Measurements from ENCODE around the gene DIAPH3.
"Not testable (repeated sequence)": the region's sequence is repeated elsewhere in the genome, so short reads cannot be mapped to it uniquely, and the experiment has no call there.

Gene DIAPH3

GRCh38 chr13:60114499-60115028 lies 49.2 kb downstream of the DIAPH3 start:
- no peak overlapping the region for H3K4me3 ChIP-seq (ENCODE audit: low read length)
- DNase-seq (ENCODE audit: low read depth, low spot score): no peak

DNA sequence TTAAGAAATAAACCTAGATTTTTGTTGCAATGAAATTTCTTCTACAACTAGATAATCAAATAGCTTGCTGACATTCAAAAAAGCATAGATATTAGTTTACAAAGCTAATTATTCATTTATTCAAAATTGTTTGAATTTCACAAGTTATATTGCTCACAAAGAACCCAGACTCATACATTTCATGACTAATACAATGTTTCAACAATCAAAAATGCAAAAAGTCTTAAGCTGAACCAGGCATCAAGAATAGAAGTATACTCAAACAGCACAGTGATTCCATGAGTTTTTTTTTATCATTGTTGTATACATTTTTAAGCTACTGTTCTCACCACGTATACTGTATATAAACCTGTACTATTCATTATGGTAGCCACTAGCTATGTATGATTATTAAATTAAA lies 51.0 kb downstream of the DIAPH3 start:
- no peak overlapping the region for H3K4me3 ChIP-seq (ENCODE audit: low read length)
- no peak for DNase-seq (ENCODE audit: low read depth, low spot score)

DNA sequence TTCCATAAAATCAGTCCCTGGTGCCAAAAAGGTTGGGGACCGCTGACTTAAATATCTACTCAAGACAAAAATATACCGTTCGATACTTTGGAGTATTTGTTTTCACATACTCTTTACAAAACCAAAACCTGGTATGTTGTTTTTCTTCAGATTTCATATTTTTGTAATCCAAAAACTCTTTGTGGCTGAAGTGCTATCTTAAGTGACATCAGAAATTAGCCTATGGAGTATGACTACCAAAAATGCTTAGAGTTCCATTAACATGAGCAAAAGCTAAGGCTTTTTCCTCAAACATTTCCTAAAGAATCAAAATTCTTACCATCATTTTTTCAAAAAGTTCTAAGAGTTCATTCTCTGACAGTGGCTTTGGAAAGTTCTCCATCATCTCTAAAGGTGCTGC lies 52.0 kb downstream of the DIAPH3 start:
- no peak for DNase-seq (ENCODE audit: low read depth, low spot score)
- no peak overlapping the region for H3K4me3 ChIP-seq (ENCODE audit: low read length)

DNA sequence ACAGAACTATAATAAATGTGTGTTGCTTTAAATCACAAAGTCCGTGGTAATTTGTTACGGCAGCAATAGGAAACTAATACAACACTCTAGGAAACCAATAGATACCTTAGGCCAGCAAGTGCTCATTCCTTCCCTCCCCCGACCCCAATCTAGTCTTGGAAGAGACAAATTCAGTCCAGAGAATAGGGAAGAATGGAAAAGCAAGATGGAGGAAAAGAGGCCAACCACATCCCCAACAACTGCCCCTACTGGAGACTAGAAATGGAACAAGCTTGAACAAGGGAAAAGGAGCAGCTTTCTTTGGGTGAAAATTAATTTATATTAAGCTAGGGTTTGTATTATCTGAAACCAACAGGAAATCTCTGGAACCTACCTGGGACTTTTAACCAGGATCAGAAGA lies 54.4 kb downstream of the DIAPH3 start:
- H3K4me3 ChIP-seq (ENCODE audit: low read length): no peak overlapping the region
- DNase-seq (ENCODE audit: low read depth, low spot score): no peak

- no peak overlapping the region for H3K4me3 ChIP-seq (ENCODE audit: low read length)
- no peak for DNase-seq (ENCODE audit: low read depth, low spot score)
These were observed 55.1 kb downstream of the DIAPH3 start for GRCh38 chr13:60108589-60108988.

DNA sequence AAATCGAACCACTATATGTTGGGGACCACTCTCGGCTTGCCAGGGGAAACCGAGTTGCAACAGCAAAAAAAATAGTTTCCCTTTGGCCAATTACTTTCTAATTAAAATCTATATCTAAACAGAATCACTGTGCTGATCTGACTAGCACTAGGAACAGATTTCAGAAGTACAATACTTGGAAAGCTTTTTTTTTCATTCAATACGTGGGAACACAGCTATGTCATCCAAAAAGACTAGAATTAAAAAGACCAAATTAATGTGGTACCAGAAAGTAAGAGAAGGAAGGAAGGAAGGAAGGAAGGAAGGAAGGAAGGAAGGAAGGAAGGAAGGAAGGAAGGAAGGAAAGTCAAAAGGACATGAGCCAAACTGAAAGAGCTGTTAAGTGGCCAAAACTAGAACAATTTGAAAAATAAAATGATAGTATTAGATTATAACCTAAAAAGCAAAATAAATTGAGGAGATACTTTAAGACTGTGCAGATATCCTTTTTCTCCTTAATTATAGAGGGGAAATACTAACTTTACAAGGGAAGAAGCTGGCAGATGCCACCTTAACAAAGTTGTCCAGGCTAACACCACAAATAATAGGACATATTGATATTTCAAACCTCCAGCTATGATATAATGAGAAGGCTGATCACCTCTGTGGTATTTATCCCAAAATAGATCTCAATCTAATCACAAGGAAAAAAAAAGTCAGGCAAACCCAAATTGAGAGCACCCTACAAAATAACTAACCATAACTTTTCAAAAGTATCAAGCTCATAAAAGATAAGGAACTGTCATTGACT lies 63.9 kb downstream of the DIAPH3 start:
- no peak overlapping the region for H3K4me3 ChIP-seq (ENCODE audit: low read length)
- no peak for DNase-seq (ENCODE audit: low read depth, low spot score)

DNA sequence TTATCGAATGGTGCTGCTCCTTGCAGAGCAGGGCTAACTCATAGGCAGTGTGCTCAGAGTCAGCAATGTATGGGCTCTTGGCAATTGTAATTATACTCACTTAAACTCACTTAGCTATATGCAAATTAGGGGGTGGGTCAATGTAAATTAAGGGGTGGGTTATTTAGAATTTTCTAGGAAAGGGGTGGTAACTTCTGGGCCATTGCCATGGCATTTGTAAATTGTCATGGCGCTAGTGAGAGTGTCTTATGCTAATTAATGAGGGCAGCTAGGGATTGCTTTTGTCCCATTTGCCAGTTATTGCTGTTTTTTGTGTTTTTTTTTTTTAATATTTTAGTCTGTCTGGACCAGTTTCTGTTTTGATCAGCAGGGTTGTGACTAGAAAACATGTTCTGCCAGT lies 68.4 kb downstream of the DIAPH3 start:
- no peak overlapping the region for H3K4me3 ChIP-seq (ENCODE audit: low read length)
- no peak for DNase-seq (ENCODE audit: low read depth, low spot score)

GRCh38 chr13:60094385-60095088 lies 69.2 kb downstream of the DIAPH3 start:
- no peak overlapping the region for H3K4me3 ChIP-seq (ENCODE audit: low read length)
- DNase-seq (ENCODE audit: low read depth, low spot score): no peak

- H3K4me3 ChIP-seq (ENCODE audit: low read length): no peak overlapping the region
- no peak for DNase-seq (ENCODE audit: low read depth, low spot score)
These were observed 70.2 kb downstream of the DIAPH3 start for GRCh38 chr13:60093425-60094019.

GRCh38 chr13:60091573-60091972 lies 72.2 kb downstream of the DIAPH3 start:
- H3K4me3 ChIP-seq (ENCODE audit: low read length): no peak overlapping the region
- no peak for DNase-seq (ENCODE audit: low read depth, low spot score)

GRCh38 chr13:60090574-60090973 lies 73.2 kb downstream of the DIAPH3 start:
- H3K4me3 ChIP-seq (ENCODE audit: low read length): no peak overlapping the region
- no peak for DNase-seq (ENCODE audit: low read depth, low spot score)

- not testable (repeated sequence) for H3K4me3 ChIP-seq (ENCODE audit: low read length); DNase-seq (ENCODE audit: low read depth, low spot score)
These were observed 79.9 kb downstream of the DIAPH3 start for GRCh38 chr13:60083780-60084179.

GRCh38 chr13:60080850-60081249 lies 82.9 kb downstream of the DIAPH3 start:
- H3K4me3 ChIP-seq (ENCODE audit: low read length): no peak overlapping the region
- DNase-seq (ENCODE audit: low read depth, low spot score): no peak

DNA sequence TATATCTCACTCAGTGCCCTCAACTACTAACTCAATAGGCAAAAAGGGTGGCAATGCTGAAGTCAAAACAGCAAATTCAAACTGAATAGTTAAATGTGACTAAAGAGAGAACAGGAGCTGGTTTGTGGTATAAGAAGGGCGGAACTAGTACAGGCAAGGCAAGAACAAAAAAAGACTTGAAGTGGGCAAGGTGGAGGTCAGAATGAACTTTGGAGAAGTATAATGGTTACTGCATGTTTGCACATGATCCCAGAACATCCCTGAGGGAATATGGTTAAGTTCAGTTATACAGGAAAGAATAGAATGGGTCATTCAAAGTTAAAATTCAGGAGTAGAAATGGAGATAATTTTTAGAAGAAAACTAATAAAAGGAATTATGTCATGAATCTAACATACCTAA lies 85.5 kb downstream of the DIAPH3 start:
- no peak overlapping the region for H3K4me3 ChIP-seq (ENCODE audit: low read length)
- no peak for DNase-seq (ENCODE audit: low read depth, low spot score)

- H3K4me3 ChIP-seq (ENCODE audit: low read length): no peak overlapping the region
- no peak for DNase-seq (ENCODE audit: low read depth, low spot score)
These were observed 87.9 kb downstream of the DIAPH3 start for GRCh38 chr13:60075850-60076249.

GRCh38 chr13:60074397-60074796 lies 89.3 kb downstream of the DIAPH3 start:
- no peak overlapping the region for H3K4me3 ChIP-seq (ENCODE audit: low read length)
- DNase-seq (ENCODE audit: low read depth, low spot score): no peak

DNA sequence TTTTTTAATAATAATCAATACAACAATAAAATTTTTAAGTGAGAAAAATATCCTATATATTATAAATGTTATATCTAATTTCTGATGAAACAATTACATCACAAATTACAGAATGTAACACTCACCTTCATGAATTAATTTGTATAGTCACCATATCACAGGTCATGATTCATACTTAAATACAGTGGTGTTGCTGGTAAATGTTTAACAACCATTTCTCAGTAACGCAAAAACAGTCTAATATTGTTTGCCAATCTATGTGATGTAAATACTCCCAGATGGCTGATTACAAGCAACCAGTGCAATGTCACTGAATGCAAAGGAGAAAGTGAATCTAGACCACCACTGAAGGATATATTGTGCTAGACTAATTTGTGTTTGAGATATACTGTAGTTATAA lies 97.5 kb downstream of the DIAPH3 start:
- DNase-seq (ENCODE audit: low read depth, low spot score): no peak
- H3K4me3 ChIP-seq (ENCODE audit: low read length): no peak overlapping the region

- DNase-seq (ENCODE audit: low read depth, low spot score): no peak
- no peak overlapping the region for H3K4me3 ChIP-seq (ENCODE audit: low read length)
These were observed 101.2 kb downstream of the DIAPH3 start for GRCh38 chr13:60062502-60062901.

- H3K4me3 ChIP-seq (ENCODE audit: low read length): no peak overlapping the region
- no peak for DNase-seq (ENCODE audit: low read depth, low spot score)
These were observed 102.0 kb downstream of the DIAPH3 start for GRCh38 chr13:60061737-60062136.

DNA sequence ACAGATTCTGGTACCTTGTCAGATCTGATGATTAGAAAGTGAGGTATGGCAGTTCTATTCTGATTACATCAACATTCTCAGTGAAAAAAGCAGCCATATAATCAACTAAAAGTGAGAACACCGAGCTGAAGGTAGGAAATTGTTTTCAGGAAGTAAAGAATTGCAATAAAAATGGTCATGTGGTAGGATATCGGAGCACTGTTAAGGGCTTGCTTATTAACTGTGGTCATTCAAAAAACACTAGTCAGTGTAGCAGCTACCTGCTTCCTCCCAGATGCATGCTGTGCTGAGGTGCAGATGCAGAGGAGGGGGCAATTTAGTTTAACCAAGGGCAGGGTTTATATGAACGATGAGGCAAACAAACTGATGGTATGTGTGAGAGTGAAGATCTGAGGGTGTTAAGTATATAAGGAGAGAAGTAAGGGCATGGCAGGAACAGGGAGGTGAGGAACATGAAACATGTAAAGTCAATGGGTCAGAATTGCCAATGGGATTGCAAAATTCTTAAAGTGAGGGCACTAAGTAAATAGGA lies 111.9 kb downstream of the DIAPH3 start:
- H3K4me3 ChIP-seq (ENCODE audit: low read length): no peak overlapping the region
- DNase-seq (ENCODE audit: low read depth, low spot score): no peak

Measured in Jurkat, Clone E6-1 (cell line).